Brain microvascular endothelial cell (primary cell): ENCODE results near the gene DEXI.

Experiments
- DNase-seq: peaks from one replicate; pipeline ENCODE4 v3.0.0-alpha.2; 2020
- H3K27ac ChIP-seq: fragments of 250-450 bp; sonication (Bioruptor Pico); 2 replicates; pipeline ENCODE4 v1.5.1; 2020; ENCODE audit warnings: mild to moderate bottlenecking, moderate library complexity
- H3K27me3 ChIP-seq: fragments of 250-450 bp; sonication (Bioruptor Pico); replicated peaks from 2 replicates; pipeline ENCODE4 v1.5.1; 2020; ENCODE audit warnings: mild to moderate bottlenecking
- H3K36me3 ChIP-seq: fragments of 250-450 bp; sonication (Bioruptor Pico); replicated peaks from 2 replicates; pipeline ENCODE4 v1.5.1; 2020; ENCODE audit warnings: mild to moderate bottlenecking
- H3K4me3 ChIP-seq: 2 replicates; pipeline ENCODE4 v1.5.1; 2011; ENCODE audit warnings: low read depth, mild to moderate bottlenecking, control low read depth, low read length, moderate library complexity
- in situ Hi-C: cut with HindIII; loops from 2 replicates; pipeline ENCODE4 v1.10.0; 2017; ENCODE audit warnings: low sequenced_read_pairs, low pct_ligation_motif_present
- TF ChIP-seq, protein P1 (sequence below): IDR thresholded peaks from 2 replicates; pipeline ENCODE4 v1.5.1; 2011; ENCODE audit warnings: low read depth, mild to moderate bottlenecking, moderate library complexity, low read length, control low read depth, inconsistent platforms; ENCODE audit errors: missing control alignments

Gene DEXI

DNA sequence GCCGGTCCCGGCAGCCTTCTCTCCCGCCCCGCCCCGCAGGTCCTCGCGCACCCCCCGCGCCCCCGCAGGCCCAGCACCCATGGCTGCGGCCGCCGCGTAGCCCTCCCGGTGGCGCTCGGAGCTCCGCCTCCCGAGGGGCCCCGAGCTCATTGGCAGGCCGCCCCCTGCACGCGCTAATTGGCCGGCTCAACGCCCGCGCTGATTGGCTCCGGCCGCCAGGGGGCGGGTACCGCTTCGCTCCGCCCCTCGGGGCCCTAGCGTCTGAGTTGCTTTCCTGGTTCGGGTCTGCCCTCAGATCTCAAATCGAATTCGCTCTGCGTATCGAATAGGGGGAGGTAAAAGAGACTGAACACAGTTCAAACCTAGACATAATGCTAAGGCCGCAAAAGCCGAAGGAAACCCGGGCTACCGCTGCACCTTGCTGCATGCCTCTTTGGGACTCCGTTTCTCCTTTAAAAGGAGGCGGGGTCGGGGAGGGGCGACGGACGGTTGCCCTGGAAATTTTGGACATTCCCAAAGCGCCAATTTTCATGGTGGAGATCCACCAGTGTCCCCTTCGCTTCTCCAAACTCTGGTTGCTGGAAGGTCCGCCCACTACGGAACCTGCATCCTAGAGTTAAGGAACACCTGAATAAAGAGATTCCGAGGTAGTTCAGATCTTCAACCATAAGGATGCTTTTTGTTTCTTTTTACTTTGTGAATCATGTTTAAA lies at the start of gene DEXI:
TSS of gene DEXI (minus strand) at position 117 of the 712 bp plus-strand sequence. CDS start 463 bp downstream, outside the sequence.
- Histone ChIP-seq H3K27ac (peak within 1 kb of the TSS; percentile 33), H3K27me3 (no peaks in the 10 kb centered on the region), H3K36me3 (no peaks in the 10 kb centered on the region), H3K4me3 (peak within 1 kb of the TSS; percentile 67)
- in situ Hi-C loops: no loop called here
- TF ChIP-seq, protein P1, sequence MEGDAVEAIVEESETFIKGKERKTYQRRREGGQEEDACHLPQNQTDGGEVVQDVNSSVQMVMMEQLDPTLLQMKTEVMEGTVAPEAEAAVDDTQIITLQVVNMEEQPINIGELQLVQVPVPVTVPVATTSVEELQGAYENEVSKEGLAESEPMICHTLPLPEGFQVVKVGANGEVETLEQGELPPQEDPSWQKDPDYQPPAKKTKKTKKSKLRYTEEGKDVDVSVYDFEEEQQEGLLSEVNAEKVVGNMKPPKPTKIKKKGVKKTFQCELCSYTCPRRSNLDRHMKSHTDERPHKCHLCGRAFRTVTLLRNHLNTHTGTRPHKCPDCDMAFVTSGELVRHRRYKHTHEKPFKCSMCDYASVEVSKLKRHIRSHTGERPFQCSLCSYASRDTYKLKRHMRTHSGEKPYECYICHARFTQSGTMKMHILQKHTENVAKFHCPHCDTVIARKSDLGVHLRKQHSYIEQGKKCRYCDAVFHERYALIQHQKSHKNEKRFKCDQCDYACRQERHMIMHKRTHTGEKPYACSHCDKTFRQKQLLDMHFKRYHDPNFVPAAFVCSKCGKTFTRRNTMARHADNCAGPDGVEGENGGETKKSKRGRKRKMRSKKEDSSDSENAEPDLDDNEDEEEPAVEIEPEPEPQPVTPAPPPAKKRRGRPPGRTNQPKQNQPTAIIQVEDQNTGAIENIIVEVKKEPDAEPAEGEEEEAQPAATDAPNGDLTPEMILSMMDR: peak; percentile 4
- peak; percentile 81 for DNase-seq

DNA sequence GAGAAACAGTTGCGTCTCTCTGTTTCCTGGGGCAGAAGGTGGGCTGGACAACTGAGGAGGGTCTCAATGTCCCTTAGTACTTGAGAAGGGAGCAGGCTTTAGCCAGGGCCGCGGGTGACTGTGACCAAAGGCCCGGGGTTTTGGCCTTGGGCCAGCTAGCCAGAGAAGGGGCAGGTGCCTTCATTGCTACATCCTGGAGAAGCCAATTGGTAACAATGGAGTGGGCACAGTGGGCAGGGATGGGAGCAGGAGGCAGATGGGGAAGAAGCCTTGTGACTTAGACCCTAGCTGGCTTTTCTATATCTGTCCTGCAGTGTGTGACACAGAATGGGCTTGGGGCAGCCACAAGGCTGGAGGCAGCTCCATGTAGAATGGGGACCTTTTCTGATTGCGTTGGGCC lies 48.1 kb upstream of the DEXI start:
- in situ Hi-C loops: no loop called here
- H3K27ac ChIP-seq: no peak overlapping the region
- H3K36me3 ChIP-seq: no peaks in the 10 kb centered on the region

DNA sequence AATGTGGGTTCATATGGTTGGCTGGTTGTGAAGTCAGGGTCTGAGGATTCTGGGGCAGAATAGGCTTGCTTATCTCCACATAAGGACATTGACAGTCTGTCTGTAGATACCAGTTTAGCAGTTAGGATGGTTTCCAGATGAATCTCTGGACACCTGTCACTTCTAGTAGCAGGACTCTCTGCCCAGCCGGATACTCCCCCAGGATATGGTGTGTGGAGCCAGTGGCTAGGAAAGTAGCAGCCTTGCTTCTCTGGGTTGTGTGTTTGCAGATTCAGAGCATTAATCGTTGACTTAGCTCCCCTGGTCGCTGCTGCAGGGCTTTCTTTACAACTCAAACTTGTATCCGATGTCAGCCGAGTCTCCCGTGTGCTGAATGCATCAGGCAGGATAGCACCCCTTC lies 47.3 kb upstream of the DEXI start:
- in situ Hi-C loops: no loop called here
- Histone ChIP-seq H3K4me3 (no peak overlapping the region), H3K27me3 (no peaks in the 10 kb centered on the region), H3K36me3 (no peaks in the 10 kb centered on the region), H3K27ac (no peak overlapping the region)
- TF ChIP-seq, protein P1: no peak
- DNase-seq: no peak

More for the DNA sequence above, 48.1 kb upstream of the DEXI start:
- TF ChIP-seq, protein P1: no peak
- Histone ChIP-seq H3K4me3 (no peak overlapping the region), H3K27me3 (no peaks in the 10 kb centered on the region)
- no peak for DNase-seq

DNA sequence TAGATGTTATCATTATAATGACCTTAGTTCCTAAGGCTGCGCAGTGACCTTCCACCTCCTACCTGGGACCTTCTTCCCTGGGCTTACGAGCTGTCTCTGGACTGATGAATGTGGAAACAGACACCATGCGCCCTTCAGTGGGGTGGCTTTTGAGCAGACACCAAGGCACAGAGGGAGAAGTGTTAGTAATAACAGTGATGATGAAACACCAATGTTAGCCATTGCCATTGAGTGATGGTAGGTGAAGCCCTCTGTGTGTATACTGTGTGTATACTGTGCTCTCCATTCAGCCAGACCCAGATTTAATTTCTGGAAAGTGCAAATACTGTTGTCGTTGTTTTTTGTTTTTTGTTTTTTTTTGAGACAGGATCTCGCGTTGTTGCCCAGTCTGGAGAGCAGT lies 46.6 kb upstream of the DEXI start:
- Histone ChIP-seq H3K36me3 (no peaks in the 10 kb centered on the region), H3K4me3 (no peak overlapping the region), H3K27me3 (no peaks in the 10 kb centered on the region), H3K27ac (no peak overlapping the region)
- TF ChIP-seq, protein P1: no peak
- in situ Hi-C loops: no loop called here
- no peak for DNase-seq

DNA sequence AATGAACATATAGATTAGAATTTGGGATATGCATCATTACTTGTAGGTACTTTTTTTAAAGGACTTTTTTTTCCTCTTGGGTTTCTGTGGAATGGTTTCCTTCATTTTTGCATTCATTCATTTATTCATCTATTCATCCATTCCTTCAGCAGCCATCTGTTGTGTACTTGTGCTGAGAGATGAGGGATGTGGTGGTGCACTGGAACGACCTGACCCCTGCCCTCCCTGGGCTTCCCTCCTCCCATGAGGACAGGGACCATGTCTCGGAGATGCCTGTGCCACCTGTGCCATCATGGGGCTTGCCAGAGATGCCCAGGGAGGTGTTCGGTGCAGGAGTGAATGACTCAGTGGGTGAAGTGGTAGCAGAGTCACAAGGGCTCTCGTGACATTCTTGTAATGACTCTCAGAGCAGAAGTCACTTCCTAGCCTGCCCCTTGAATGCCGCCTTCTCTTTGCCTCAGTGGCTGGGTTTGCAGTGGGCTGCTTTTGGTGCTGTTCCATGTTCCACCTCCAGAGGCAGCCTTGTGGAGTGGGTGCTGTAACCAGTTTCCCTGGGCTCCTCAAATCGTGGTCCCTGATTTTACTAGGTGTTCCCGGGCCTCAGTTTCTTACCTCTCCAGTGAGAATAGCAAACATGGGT lies 46.0 kb upstream of the DEXI start:
- no peak for DNase-seq
- TF ChIP-seq, protein P1: peak; percentile 71
- in situ Hi-C loops: no loop called here
- H3K27ac ChIP-seq: no peak overlapping the region
- no peak overlapping the region for H3K4me3 ChIP-seq
- H3K36me3 ChIP-seq: no peaks in the 10 kb centered on the region
- no peaks in the 10 kb centered on the region for H3K27me3 ChIP-seq
